ENCODE results near the gene POLDIP3.

Gene POLDIP3

DNA sequence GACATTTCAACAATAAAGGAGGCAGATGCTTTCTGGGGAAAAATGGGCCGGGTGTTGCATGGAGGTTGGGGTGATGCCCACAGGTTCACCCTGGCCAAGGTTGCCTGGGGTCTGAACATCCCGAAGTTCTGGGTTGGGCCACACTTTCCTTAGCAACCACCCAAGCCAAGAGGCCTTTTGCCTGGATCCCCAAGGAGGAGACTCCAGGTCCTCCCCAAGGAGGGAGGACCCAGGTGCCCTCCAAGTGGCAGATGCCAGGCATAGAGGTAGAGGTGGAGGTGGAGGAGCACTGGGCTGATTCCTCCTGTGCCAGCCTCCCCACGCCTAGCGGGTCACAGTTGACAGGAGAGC is 33.3 kb upstream of the POLDIP3 start:
- no peak for DNase-seq (ENCODE audit: insufficient read length)
- no peak for TF ChIP-seq POLR2A (IDR thresholded peaks at IDR 0.05; ENCODE audit: low read depth, low read length)
- no peak for TF ChIP-seq POLR2AphosphoS5 (IDR thresholded peaks at IDR 0.05; ENCODE audit: low read depth, low read length)
- no peak for TF ChIP-seq TAF1 (IDR thresholded peaks at IDR 0.05; ENCODE audit: borderline replicate concordance, low read depth, low read length)
- FAIRE-seq, result no peak

- no peak for DNase-seq (ENCODE audit: insufficient read length)
- no peak for FAIRE-seq
- TF ChIP-seq TAF1 (IDR thresholded peaks at IDR 0.05; ENCODE audit: borderline replicate concordance, low read depth, low read length) (no peak), POLR2AphosphoS5 (IDR thresholded peaks at IDR 0.05; ENCODE audit: low read depth, low read length) (no peak), POLR2A (IDR thresholded peaks at IDR 0.05; ENCODE audit: low read depth, low read length) (no peak)
Measured at GRCh38 chr22:42646569-42647525, 32.2 kb upstream of the POLDIP3 start.

DNA sequence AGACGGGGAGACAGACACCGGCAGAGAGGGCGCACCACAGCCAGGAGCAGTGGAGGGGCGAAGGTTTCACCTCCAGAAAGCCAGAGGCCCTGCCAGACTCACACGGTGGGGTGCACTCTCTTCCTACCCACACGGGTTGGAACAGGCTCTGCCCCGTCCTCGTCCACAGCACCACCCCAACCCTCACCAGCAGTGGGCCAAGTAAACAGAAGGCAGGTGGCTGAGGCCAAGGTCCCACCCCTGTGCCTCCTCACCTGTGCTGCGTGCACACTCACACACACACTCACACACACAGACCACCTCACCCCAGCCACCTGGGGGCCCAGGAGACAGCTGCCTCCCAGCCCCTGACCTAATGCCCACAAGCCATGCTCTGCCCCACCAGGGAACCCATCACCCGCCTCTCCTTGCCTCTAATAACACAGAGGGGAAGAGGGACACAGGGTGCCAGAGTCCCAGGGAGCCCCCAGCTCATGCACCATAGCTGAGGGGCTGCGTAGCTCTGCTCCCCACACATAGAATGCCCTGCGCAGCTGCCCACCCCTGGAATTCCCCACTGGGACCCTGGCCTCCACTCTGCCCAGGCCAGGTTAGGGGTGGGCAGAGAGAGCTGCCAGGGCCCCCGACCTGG is 31.4 kb upstream of the POLDIP3 start:
- DNase-seq (ENCODE audit: insufficient read length) (no peak), FAIRE-seq (no peak)
- no peak for TF ChIP-seq POLR2AphosphoS5 (IDR thresholded peaks at IDR 0.05; ENCODE audit: low read depth, low read length)
- no peak for TF ChIP-seq POLR2A (IDR thresholded peaks at IDR 0.05; ENCODE audit: low read depth, low read length)
- no peak for TF ChIP-seq TAF1 (IDR thresholded peaks at IDR 0.05; ENCODE audit: borderline replicate concordance, low read depth, low read length)

DNA sequence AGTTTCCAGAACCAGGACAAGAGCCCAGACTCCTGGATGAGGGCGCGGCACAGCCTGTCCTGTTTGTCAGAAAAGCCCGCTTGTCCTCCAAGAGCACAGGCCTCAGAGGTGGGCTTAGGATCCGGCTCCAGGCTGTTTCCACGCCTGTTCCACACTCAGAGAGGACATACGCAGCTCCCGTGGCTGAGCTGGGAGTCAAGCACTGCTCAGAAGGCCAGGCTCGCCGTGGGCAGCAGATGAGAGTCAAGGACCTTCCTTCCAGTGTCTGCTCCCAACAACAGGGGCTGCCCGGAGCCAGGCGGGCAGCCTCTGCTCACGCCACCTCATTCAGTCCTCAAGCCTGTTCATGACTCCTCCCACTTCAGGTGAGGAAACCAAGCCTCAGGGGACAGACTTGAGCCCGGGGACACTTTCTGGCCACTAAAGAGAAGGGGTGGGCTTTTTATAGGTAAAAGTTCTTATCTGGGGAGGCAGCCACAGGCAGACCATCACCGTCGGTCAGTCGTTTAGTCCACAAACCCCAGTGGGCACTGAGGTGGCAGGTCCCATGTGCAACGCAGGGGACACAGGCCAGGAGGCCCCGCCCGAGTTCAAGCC is 30.8 kb upstream of the POLDIP3 start:
- no peak for DNase-seq (ENCODE audit: insufficient read length)
- TF ChIP-seq TAF1 (IDR thresholded peaks at IDR 0.05; ENCODE audit: borderline replicate concordance, low read depth, low read length) (no peak), POLR2AphosphoS5 (IDR thresholded peaks at IDR 0.05; ENCODE audit: low read depth, low read length) (no peak), POLR2A (IDR thresholded peaks at IDR 0.05; ENCODE audit: low read depth, low read length) (no peak)
- no peak for FAIRE-seq

GRCh38 chr22:42644422-42645340 is 30.0 kb upstream of the POLDIP3 start:
- TF ChIP-seq TAF1 (IDR thresholded peaks at IDR 0.05; ENCODE audit: borderline replicate concordance, low read depth, low read length), result no peak
- TF ChIP-seq POLR2A (IDR thresholded peaks at IDR 0.05; ENCODE audit: low read depth, low read length), result 0 out of 2 replicates have a peak, but pooled peaks have one; percentile 2
- no peak for TF ChIP-seq POLR2AphosphoS5 (IDR thresholded peaks at IDR 0.05; ENCODE audit: low read depth, low read length)
- DNase-seq (ENCODE audit: insufficient read length), result no peak
- FAIRE-seq, result peak; percentile 42

- DNase-seq (ENCODE audit: insufficient read length), result no peak
- TF ChIP-seq TAF1 (IDR thresholded peaks at IDR 0.05; ENCODE audit: borderline replicate concordance, low read depth, low read length), result no peak
- 0 out of 2 replicates have a peak, but pooled peaks have one; percentile 1 for TF ChIP-seq POLR2A (IDR thresholded peaks at IDR 0.05; ENCODE audit: low read depth, low read length)
- TF ChIP-seq POLR2AphosphoS5 (IDR thresholded peaks at IDR 0.05; ENCODE audit: low read depth, low read length), result no peak
- FAIRE-seq, result no peak
Measured at GRCh38 chr22:42643634-42644421, 29.1 kb upstream of the POLDIP3 start.

- TF ChIP-seq TAF1 (IDR thresholded peaks at IDR 0.05; ENCODE audit: borderline replicate concordance, low read depth, low read length) (no peak), POLR2AphosphoS5 (IDR thresholded peaks at IDR 0.05; ENCODE audit: low read depth, low read length) (no peak), POLR2A (IDR thresholded peaks at IDR 0.05; ENCODE audit: low read depth, low read length) (no peak)
- no peak for DNase-seq (ENCODE audit: insufficient read length)
- FAIRE-seq, result peak; percentile 83
Measured at GRCh38 chr22:42642806-42643633, 28.3 kb upstream of the POLDIP3 start.

- no peak for FAIRE-seq
- TF ChIP-seq POLR2AphosphoS5 (IDR thresholded peaks at IDR 0.05; ENCODE audit: low read depth, low read length), result no peak
- no peak for TF ChIP-seq TAF1 (IDR thresholded peaks at IDR 0.05; ENCODE audit: borderline replicate concordance, low read depth, low read length)
- TF ChIP-seq POLR2A (IDR thresholded peaks at IDR 0.05; ENCODE audit: low read depth, low read length), result no peak
- DNase-seq (ENCODE audit: insufficient read length), result no peak
Measured at GRCh38 chr22:42641801-42642413, 27.2 kb upstream of the POLDIP3 start.
